ENCODE data around the gene KASH5. TPM values are rescaled to one million over a fixed set of nuclear protein-coding genes. Genes with fewer than 3 reads are reported as not detected.
"Not testable (repeated sequence)": the region's sequence is repeated elsewhere in the genome, so short reads cannot be mapped to it uniquely, and the experiment has no call there.

Gene KASH5
- total RNA-seq, 1 donor from 2014 or later: not detected

DNA sequence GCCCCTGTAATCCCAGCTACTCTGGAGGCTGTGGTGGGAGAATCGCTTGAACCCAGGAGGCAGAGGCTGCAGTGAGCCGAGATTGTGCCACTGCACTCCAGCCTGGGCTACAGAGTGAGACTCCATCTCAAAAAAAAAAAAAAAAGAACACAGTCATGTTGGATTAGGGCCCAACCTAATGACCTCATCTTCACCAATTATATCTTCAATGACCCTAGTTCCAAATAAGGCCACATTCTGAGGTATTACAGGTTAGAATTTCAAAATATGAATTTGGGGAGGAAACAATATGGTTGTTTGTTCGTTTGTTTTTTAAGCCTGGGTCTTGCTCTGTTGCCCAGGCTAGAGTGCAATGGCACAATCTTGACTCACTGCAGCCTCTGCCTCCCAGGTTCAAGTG, 14.9 kb upstream of the KASH5 start:
- H3K4me3 ChIP-seq (ENCODE audit: low read length in 3 of 3); H3K9ac ChIP-seq (ENCODE audit: low read depth in 1 of 3, low read length in 3 of 3); H3K4me1 ChIP-seq (ENCODE audit: control insufficient read depth in 3 of 3, insufficient read depth in 3 of 3, low read length in 3 of 3); H3K36me3 ChIP-seq (ENCODE audit: control insufficient read depth in 3 of 3, insufficient read depth in 3 of 3, low read length in 3 of 3); H3K9me3 ChIP-seq (ENCODE audit: control insufficient read depth in 3 of 3, low read length in 3 of 3); H3K27ac ChIP-seq (ENCODE audit: low read depth, low read length): not testable (repeated sequence)
- H3K27me3 ChIP-seq (ENCODE audit: control insufficient read depth in 3 of 3, insufficient read depth in 3 of 3, low read length in 3 of 3): peaks cover 7 to 15% (median 14%) of the 10 kb centered on the region in 3 donors

DNA sequence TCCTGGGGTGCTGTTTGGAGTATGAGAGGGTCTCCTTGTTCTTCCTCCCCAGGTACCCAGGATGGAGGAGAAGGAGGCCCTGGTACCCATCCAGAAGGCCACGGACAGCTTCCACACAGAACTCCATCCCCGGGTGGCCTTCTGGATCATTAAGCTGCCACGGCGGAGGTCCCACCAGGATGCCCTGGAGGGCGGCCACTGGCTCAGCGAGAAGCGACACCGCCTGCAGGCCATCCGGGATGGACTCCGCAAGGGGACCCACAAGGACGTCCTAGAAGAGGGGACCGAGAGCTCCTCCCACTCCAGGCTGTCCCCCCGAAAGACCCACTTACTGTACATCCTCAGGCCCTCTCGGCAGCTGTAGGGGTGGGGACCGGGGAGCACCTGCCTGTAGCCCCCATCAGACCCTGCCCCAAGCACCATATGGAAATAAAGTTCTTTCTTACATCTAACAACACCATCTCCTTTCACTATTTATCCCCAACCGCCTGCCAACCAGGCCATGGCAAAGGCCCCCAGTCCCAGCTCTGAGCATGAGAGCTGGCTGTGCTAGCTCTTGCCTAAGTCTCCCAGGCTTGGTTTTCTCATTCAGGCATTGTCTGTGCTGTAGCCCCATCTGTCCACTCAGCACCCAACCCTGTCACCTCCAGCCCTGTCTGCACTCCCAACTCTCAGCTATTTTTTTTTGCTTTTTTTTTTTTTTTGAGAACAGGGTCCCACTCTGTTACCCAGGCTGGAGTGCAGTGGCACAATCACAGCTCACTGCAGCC, 13.2 kb upstream of the KASH5 start:
- H3K9me3 ChIP-seq (ENCODE audit: control insufficient read depth in 3 of 3, low read length in 3 of 3): no peaks in the 10 kb centered on the region
- H3K27me3 ChIP-seq (ENCODE audit: control insufficient read depth in 3 of 3, insufficient read depth in 3 of 3, low read length in 3 of 3): peaks cover 7 to 14% (median 13%) of the 10 kb centered on the region in 3 donors
- no peak overlapping the region for H3K9ac ChIP-seq (ENCODE audit: low read depth in 1 of 3, low read length in 3 of 3)
- H3K27ac ChIP-seq (ENCODE audit: low read depth, low read length): no peak overlapping the region
- H3K36me3 ChIP-seq (ENCODE audit: control insufficient read depth in 3 of 3, insufficient read depth in 3 of 3, low read length in 3 of 3): no peaks in the 10 kb centered on the region
- no peaks in the 10 kb centered on the region for H3K4me1 ChIP-seq (ENCODE audit: control insufficient read depth in 3 of 3, insufficient read depth in 3 of 3, low read length in 3 of 3)
- H3K4me3 ChIP-seq (ENCODE audit: low read length in 3 of 3): no peak overlapping the region

DNA sequence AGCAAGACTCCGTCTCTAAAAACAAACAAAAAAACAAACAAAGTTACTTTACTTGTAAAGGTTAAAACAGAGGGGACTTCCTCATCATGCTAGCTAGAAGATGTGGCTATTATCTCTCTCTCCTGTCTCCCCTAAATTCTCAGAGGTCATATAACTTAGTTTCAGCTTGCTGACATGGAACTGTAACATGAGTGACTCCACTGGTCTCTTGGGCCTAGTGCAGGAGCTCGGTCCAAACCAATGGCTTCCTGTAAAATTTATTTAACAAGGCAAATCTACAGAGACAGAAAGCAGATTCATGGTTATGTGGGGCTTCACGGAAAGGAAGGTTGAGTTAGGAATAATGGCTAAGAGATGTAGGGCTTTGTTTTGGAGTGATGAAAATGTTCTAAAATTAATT, 9.5 kb upstream of the KASH5 start:
- H3K27ac ChIP-seq (ENCODE audit: low read depth, low read length): no peak overlapping the region
- peaks cover 0 to 3% (median 0%) of the 10 kb centered on the region in 3 donors for H3K9me3 ChIP-seq (ENCODE audit: control insufficient read depth in 3 of 3, low read length in 3 of 3)
- H3K4me3 ChIP-seq (ENCODE audit: low read length in 3 of 3): no peak overlapping the region
- H3K36me3 ChIP-seq (ENCODE audit: control insufficient read depth in 3 of 3, insufficient read depth in 3 of 3, low read length in 3 of 3): no peaks in the 10 kb centered on the region
- H3K4me1 ChIP-seq (ENCODE audit: control insufficient read depth in 3 of 3, insufficient read depth in 3 of 3, low read length in 3 of 3): no peaks in the 10 kb centered on the region
- H3K9ac ChIP-seq (ENCODE audit: low read depth in 1 of 3, low read length in 3 of 3): no peak overlapping the region
- H3K27me3 ChIP-seq (ENCODE audit: control insufficient read depth in 3 of 3, insufficient read depth in 3 of 3, low read length in 3 of 3): peaks cover 10 to 14% (median 13%) of the 10 kb centered on the region in 3 donors

DNA sequence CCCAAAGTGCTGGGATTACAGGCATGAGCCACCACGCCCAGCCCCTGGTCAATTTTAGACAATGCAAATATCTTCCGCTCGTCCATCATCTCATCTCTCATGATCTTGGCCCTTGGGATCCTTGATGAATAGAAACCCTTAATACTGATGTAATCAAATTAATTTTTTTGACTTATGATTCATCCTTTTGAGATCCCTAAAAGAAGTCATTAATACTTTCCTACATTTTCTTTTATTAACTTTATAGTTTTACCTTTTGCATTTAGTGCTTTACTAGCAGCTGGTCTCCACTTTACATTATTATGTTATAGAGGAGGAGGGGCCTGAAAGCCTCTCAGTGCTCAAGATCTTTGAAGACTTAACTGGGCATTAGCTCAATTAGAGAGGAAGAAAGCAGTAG, 7.7 kb upstream of the KASH5 start:
- no peak overlapping the region for H3K27ac ChIP-seq (ENCODE audit: low read depth, low read length)
- peaks cover 6 to 7% (median 7%) of the 10 kb centered on the region in 3 donors for H3K27me3 ChIP-seq (ENCODE audit: control insufficient read depth in 3 of 3, insufficient read depth in 3 of 3, low read length in 3 of 3)

DNA sequence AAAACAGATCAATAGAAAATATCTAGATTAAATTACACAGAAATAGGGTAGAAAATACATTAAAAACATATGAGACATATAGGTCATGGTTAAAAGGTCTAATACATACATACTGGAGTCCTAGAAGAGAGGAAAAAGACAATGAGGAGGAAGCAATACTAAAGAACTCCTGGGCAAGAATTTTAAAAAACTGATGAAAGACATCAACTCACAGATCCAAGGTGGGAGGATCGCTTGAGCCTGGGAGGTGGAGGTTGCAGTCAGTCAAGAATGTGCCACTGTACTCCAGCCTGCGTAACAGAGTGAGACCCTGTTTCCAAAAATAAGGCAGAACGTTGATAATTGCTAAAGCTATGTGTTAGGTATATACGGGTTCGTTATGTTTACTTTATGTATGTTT, 5.4 kb upstream of the KASH5 start:
- Histone ChIP-seq H3K9me3 (ENCODE audit: control insufficient read depth in 3 of 3, low read length in 3 of 3) (peaks cover 0 to 3% (median 0%) of the 10 kb centered on the region in 3 donors), H3K36me3 (ENCODE audit: control insufficient read depth in 3 of 3, insufficient read depth in 3 of 3, low read length in 3 of 3) (no peaks in the 10 kb centered on the region), H3K4me1 (ENCODE audit: control insufficient read depth in 3 of 3, insufficient read depth in 3 of 3, low read length in 3 of 3) (no peaks in the 10 kb centered on the region), H3K4me3 (ENCODE audit: low read length in 3 of 3) (no peak overlapping the region), H3K27me3 (ENCODE audit: control insufficient read depth in 3 of 3, insufficient read depth in 3 of 3, low read length in 3 of 3) (peaks cover 0 to 3% (median 0%) of the 10 kb centered on the region in 3 donors), H3K9ac (ENCODE audit: low read depth in 1 of 3, low read length in 3 of 3) (no peak overlapping the region), H3K27ac (ENCODE audit: low read depth, low read length) (no peak overlapping the region)

More for the DNA sequence above, 7.7 kb upstream of the KASH5 start:
- H3K4me3 ChIP-seq (ENCODE audit: low read length in 3 of 3): no peak overlapping the region
- peaks cover 0 to 3% (median 0%) of the 10 kb centered on the region in 3 donors for H3K9me3 ChIP-seq (ENCODE audit: control insufficient read depth in 3 of 3, low read length in 3 of 3)
- no peak overlapping the region for H3K9ac ChIP-seq (ENCODE audit: low read depth in 1 of 3, low read length in 3 of 3)
- H3K4me1 ChIP-seq (ENCODE audit: control insufficient read depth in 3 of 3, insufficient read depth in 3 of 3, low read length in 3 of 3): no peaks in the 10 kb centered on the region
- no peaks in the 10 kb centered on the region for H3K36me3 ChIP-seq (ENCODE audit: control insufficient read depth in 3 of 3, insufficient read depth in 3 of 3, low read length in 3 of 3)

DNA sequence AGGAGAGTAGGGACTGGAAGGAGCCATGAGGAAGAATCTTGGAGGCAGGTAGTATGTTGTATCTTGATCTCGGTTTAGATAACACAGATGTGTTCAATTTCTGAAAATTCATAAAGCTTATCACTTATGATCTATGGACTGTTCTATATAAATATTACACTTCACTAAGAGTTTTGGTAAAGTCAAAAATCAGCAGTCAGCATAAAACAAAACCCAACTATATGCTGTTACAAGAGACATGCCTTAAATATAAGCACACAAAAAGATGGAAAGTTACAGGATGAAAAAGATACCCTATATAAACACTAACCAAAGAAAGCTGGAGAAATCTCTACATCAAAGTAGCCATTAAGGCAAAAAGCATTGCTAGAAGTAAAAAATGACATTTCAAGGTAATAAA, 4.5 kb upstream of the KASH5 start:
- Histone ChIP-seq H3K9ac (ENCODE audit: low read depth in 1 of 3, low read length in 3 of 3) (no peak overlapping the region), H3K27me3 (ENCODE audit: control insufficient read depth in 3 of 3, insufficient read depth in 3 of 3, low read length in 3 of 3) (peaks cover 0 to 6% (median 3%) of the 10 kb centered on the region in 3 donors), H3K36me3 (ENCODE audit: control insufficient read depth in 3 of 3, insufficient read depth in 3 of 3, low read length in 3 of 3) (no peaks in the 10 kb centered on the region)

DNA sequence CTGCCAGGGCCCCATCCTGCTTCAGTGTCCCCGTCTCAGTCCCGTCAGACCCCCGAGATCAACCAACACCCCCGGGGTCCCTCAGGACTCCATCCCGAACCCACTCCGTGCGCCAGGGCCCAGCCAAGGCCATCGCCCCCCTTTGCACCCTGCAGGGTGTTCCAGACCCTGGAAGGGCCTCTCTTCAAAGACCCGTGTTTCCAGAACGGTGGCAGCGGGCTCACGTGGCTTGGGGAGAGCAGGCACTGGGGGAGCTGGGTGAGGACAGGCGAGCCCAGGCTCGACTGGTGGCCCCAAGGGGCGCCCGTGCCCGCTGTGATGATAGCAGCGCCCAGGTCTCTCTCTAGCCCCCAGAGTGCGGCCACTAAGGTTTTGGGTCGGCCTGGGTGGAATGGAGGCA, 1.4 kb downstream of the KASH5 start:
- H3K27ac ChIP-seq (ENCODE audit: low read depth, low read length): no peak overlapping the region
- no peak overlapping the region for H3K9ac ChIP-seq (ENCODE audit: low read depth in 1 of 3, low read length in 3 of 3)
- no peaks in the 10 kb centered on the region for H3K36me3 ChIP-seq (ENCODE audit: control insufficient read depth in 3 of 3, insufficient read depth in 3 of 3, low read length in 3 of 3)
- no peaks in the 10 kb centered on the region for H3K9me3 ChIP-seq (ENCODE audit: control insufficient read depth in 3 of 3, low read length in 3 of 3)
- H3K4me3 ChIP-seq (ENCODE audit: low read length in 3 of 3): no peak overlapping the region
- H3K4me1 ChIP-seq (ENCODE audit: control insufficient read depth in 3 of 3, insufficient read depth in 3 of 3, low read length in 3 of 3): no peaks in the 10 kb centered on the region
- peaks cover 0 to 30% (median 13%) of the 10 kb centered on the region in 3 donors for H3K27me3 ChIP-seq (ENCODE audit: control insufficient read depth in 3 of 3, insufficient read depth in 3 of 3, low read length in 3 of 3)

More for the DNA sequence above, 4.5 kb upstream of the KASH5 start:
- Histone ChIP-seq H3K4me3 (ENCODE audit: low read length in 3 of 3) (no peak overlapping the region), H3K4me1 (ENCODE audit: control insufficient read depth in 3 of 3, insufficient read depth in 3 of 3, low read length in 3 of 3) (no peaks in the 10 kb centered on the region), H3K27ac (ENCODE audit: low read depth, low read length) (no peak overlapping the region), H3K9me3 (ENCODE audit: control insufficient read depth in 3 of 3, low read length in 3 of 3) (peaks cover 0 to 3% (median 0%) of the 10 kb centered on the region in 3 donors)

DNA sequence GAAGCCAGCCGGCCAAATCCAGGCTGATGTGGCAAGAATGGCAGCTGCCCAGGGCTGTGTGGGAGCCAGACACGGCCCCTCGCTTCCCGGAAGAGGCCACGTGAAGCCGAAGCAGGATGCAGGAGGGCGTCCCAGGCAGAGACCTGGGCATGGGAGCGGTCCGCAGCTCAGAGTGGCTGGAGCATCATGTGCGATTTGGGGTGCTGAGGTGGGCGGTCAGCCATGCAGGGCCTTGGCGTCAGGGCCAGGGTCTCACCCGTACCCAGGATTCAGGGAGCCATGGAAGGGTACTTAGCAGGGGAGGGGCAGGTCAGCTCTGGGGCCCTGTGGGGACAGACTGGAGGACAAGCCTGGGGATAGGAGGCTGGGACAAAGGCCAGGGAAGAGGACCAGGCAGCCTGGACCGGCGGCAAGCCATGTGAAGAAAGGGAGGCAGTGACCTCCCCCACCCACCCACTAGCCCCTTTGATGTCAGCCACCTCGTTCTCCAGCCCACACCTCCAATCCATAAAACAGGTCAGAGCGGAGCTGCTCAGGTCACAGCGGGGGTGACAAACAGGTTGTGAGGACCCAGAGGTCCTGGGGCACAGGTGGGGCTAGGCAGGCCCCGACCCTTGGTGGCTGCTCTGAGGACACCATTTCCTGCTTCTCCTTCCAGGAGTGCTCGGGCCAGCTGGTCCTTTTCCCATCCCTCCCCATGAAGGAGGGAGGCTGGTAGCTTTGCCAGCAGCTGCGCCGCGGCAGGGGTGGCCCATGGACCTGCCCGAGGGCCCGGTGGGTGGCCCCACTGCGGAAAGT, 2.3 kb downstream of the KASH5 start:
- Histone ChIP-seq H3K9me3 (ENCODE audit: control insufficient read depth in 3 of 3, low read length in 3 of 3) (no peaks in the 10 kb centered on the region), H3K27ac (ENCODE audit: low read depth, low read length) (no peak overlapping the region), H3K4me1 (ENCODE audit: control insufficient read depth in 3 of 3, insufficient read depth in 3 of 3, low read length in 3 of 3) (no peaks in the 10 kb centered on the region), H3K36me3 (ENCODE audit: control insufficient read depth in 3 of 3, insufficient read depth in 3 of 3, low read length in 3 of 3) (no peaks in the 10 kb centered on the region), H3K4me3 (ENCODE audit: low read length in 3 of 3) (no peak overlapping the region), H3K27me3 (ENCODE audit: control insufficient read depth in 3 of 3, insufficient read depth in 3 of 3, low read length in 3 of 3) (peaks cover 6 to 38% (median 20%) of the 10 kb centered on the region in 3 donors), H3K9ac (ENCODE audit: low read depth in 1 of 3, low read length in 3 of 3) (no peak overlapping the region)

DNA sequence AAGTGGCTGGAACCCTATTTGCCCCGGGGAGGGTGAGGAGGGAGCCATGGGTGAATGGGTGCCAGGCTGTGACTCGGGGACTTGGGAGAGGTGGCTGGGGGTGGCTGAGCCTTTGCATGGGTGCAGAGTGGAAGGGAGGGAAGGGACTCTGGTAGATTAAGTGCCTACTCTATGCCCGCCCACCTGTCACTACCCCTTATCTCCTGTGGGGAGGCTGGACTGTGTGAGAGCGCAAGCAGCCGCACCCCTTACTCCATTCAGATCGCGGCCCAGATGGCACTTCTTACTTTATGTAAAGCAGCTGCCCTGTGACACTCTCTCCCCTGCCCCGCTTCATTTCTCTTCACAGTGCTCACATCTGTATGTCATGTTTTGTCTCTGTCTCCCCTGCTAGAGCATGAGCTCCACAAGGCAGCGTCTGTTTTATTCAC, 2.9 kb downstream of the KASH5 start:
- no peaks in the 10 kb centered on the region for H3K9me3 ChIP-seq (ENCODE audit: control insufficient read depth in 3 of 3, low read length in 3 of 3)
- H3K9ac ChIP-seq (ENCODE audit: low read depth in 1 of 3, low read length in 3 of 3): no peak overlapping the region
- no peak overlapping the region for H3K27ac ChIP-seq (ENCODE audit: low read depth, low read length)
- no peaks in the 10 kb centered on the region for H3K36me3 ChIP-seq (ENCODE audit: control insufficient read depth in 3 of 3, insufficient read depth in 3 of 3, low read length in 3 of 3)
- H3K4me3 ChIP-seq (ENCODE audit: low read length in 3 of 3): no peak overlapping the region
- H3K27me3 ChIP-seq (ENCODE audit: control insufficient read depth in 3 of 3, insufficient read depth in 3 of 3, low read length in 3 of 3): peaks cover 8 to 43% (median 24%) of the 10 kb centered on the region in 3 donors
- H3K4me1 ChIP-seq (ENCODE audit: control insufficient read depth in 3 of 3, insufficient read depth in 3 of 3, low read length in 3 of 3): no peaks in the 10 kb centered on the region
